Esophagus (tissue), 2 donors: ENCODE data around the gene JPH4. TPM values are rescaled to one million over a fixed set of nuclear protein-coding genes. Genes with fewer than 3 reads are reported as not detected.
"Not testable (repeated sequence)": the region's sequence is repeated elsewhere in the genome, so short reads cannot be mapped to it uniquely, and the experiment has no call there.

ENCODE experiments used
- H3K27ac ChIP-seq, 2 donors: one replicate each; pipeline ENCODE4 v1.5.1; 2013; ENCODE audit warnings: low read depth in 2 of 2, mild to moderate bottlenecking in 2 of 2, inconsistent platforms in 1 of 2, low read length in 1 of 2, moderate library complexity in 1 of 2
- H3K27me3 ChIP-seq, 2 donors: one replicate each; pipeline ENCODE4 v1.6.1; 2013; ENCODE audit warnings: low read length in 2 of 2, control low read depth in 1 of 2, mild to moderate bottlenecking in 1 of 2; ENCODE audit not compliant: insufficient read depth in 2 of 2, control insufficient read depth in 1 of 2
- H3K36me3 ChIP-seq, 2 donors: one replicate each; pipeline ENCODE4 v1.6.1; 2013; ENCODE audit warnings: low read length in 1 of 2; ENCODE audit not compliant: control insufficient read depth in 2 of 2, insufficient read depth in 2 of 2
- H3K4me1 ChIP-seq, 2 donors: one replicate each; pipeline ENCODE4 v1.6.1; 2013; ENCODE audit warnings: low read length in 1 of 2; ENCODE audit not compliant: control insufficient read depth in 2 of 2, insufficient read depth in 2 of 2
- H3K4me3 ChIP-seq, 2 donors: one replicate each; pipeline ENCODE4 v1.5.1; 2013; ENCODE audit warnings: low read length in 2 of 2, mild to moderate bottlenecking in 2 of 2, low read depth in 1 of 2, moderate library complexity in 1 of 2
- H3K9me3 ChIP-seq, 2 donors: one replicate each; pipeline ENCODE4 v1.6.1; 2013; ENCODE audit warnings: mild to moderate bottlenecking in 2 of 2, low read depth in 1 of 2, low read length in 1 of 2, moderate library complexity in 1 of 2; ENCODE audit not compliant: control insufficient read depth in 2 of 2, insufficient read depth in 1 of 2
- WGBS, 2 donors: extraction: QIAGEN DNeasy Blood & Tissue Kit; methylation state at CpG; one replicate each; pipeline ENCODE4 v1.1.7; 2013; 5-methylcytosine and 5-hydroxymethylcytosine counted together
- polyA plus RNA-seq, 2 donors: library from polyadenylated mRNA; stranded (reverse); fragments of 200-250 nt; gene quantifications; one replicate each; pipeline ENCODE4 v1.2.3, GENCODE V29; 2013
- donor health status: healthy with polysubstance abuse.
- donor health status: Bipolar disorder and iron deficiency.

JPH4 gene
- polyA plus RNA-seq, 2 donors: 0.04 to 0.15 TPM

DNA sequence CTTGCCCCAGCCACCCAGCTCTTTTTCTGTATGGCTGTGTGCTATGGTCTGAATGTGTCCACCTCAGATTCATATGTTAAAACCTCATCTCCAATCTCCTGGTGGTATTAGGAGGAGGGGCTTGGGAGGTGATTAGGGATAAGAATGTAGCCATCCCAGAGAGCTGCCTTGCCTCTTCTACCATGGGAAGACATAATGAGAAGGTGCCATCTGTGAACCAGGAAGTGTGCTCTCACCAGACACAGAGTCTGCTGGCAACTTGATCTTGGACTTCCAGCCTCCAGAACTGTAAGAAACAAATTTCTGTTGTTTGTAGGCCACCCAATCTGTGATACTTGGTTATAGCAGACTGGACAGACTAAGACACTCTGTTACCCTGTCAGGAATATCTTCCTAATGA is 22.8 kb upstream of the JPH4 start:
- Histone ChIP-seq H3K36me3 (no peaks in the 10 kb centered on the region), H3K27ac (no peak overlapping the region), H3K4me1 (no peaks in the 10 kb centered on the region), H3K27me3 (no peaks in the 10 kb centered on the region), H3K4me3 (no peak overlapping the region), H3K9me3 (no peaks in the 10 kb centered on the region)

DNA sequence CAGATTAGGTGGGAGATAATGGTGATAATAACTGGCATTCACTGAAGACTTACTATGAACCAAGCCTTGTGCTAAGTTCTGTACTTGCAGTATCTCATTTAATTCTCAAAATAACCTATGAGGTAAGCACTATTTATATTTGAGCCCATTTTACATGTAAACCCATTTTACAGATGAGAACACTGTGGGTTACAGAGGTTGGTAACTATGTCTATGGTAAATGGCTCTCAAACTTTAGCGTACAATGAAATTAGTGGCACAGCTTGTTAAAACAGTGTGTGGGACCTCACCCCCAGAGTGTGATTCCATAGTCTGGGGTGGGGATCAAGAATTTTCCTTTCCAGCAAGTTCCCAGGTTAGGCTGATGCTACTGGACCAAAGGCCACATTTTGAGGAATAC is 22.2 kb upstream of the JPH4 start:
- H3K36me3 ChIP-seq: no peaks in the 10 kb centered on the region
- no peaks in the 10 kb centered on the region for H3K27me3 ChIP-seq
- H3K27ac ChIP-seq: no peak overlapping the region
- H3K4me3 ChIP-seq: no peak overlapping the region
- H3K9me3 ChIP-seq: no peaks in the 10 kb centered on the region
- H3K4me1 ChIP-seq: no peaks in the 10 kb centered on the region
- WGBS, 2 donors: 95 to 97% methylated on average over 1 of the region's 1 CpG

DNA sequence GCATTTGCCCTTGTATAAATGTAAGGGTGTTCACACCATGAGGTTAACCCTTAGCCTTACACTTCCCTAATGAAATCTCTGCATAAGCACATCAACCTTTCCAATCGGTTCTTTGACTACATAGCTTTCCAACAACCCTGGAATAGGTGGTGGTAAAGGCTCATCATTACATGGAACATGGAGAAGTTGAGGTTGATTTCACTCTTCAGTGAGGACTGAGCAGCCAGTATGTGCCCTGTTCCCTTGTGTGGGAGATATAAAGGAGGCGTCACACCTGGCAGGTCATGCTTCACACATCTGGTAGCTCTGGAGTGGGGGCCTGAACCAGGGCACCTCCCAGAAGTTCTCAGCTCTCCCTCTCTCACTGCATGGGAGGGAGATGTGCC is 21.7 kb upstream of the JPH4 start:
- no peaks in the 10 kb centered on the region for H3K27me3 ChIP-seq
- WGBS, 2 donors: 36 to 90% methylated on average over 2 of the region's 2 CpGs

DNA sequence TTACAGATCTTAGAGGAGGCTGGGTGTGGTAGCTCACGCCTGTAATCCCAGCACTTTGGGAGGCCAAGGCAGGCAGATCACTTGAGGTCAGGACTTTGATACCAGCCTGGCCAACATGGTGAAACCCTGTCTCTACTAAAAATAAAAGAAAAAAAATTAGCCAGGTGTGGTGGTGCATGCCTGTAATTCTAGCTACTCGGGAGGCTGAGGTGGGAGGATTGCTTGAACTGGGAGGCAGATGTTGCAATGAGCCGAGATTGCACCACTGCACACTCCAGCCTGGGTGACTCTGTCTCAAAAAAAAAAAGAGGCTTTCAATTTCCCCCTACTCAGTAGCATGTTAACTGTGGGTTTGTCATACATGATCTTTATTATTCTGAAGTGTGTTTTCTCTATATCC is 15.6 kb upstream of the JPH4 start:
- not testable (repeated sequence) for H3K4me3 ChIP-seq, H3K36me3 ChIP-seq, H3K4me1 ChIP-seq, H3K27ac ChIP-seq, H3K9me3 ChIP-seq, H3K27me3 ChIP-seq
- 85 to 90% methylated on average over 3 of the region's 3 CpGs for WGBS, 2 donors

More for the DNA sequence above, 21.7 kb upstream of the JPH4 start:
- Histone ChIP-seq H3K4me1 (no peaks in the 10 kb centered on the region), H3K9me3 (no peaks in the 10 kb centered on the region), H3K27ac (no peak overlapping the region), H3K4me3 (no peak overlapping the region), H3K36me3 (no peaks in the 10 kb centered on the region)

DNA sequence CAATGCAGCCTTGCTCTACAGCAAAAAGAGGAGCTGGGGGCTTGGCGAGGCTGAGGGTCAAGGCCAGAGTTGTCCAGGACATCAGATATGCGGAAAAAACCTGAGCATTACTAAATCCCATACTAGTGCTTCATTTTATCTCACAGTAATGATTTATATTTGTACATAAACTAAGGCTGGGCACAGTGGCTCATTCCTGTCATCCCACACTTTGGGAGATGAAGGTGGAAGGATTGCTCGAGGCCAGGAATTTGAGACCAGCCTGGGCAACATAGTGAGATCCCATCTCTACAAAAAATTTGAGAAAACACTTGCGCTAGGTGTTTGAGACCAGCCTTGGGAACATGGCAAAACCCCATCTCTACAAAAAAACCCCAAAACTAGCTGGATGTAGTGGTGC is 11.6 kb upstream of the JPH4 start:
- Histone ChIP-seq H3K9me3 (no peaks in the 10 kb centered on the region), H3K27me3 (no peaks in the 10 kb centered on the region), H3K27ac (no peak overlapping the region), H3K4me1 (no peaks in the 10 kb centered on the region), H3K36me3 (no peaks in the 10 kb centered on the region), H3K4me3 (no peak overlapping the region)
- WGBS, 2 donors: 93 to 94% methylated on average over 4 of the region's 4 CpGs

DNA sequence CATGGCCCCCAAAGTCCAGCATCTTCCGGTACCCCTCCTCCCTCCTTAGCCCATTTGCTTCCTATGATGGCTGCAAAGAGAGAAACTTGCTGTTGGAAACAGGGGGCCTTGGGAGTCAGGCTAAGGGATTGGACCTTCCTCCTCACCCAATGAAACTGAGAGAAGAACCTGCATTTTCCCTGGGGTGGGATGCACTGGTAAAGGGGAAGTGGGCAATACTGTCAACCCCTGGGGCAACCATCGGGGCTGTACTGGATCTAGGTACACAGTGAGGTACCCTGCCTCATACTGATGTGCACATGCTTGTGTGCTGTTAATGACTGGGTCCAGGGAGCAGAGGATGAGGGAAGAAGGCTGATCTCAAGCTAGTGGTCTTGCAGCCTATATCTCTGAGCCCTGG is 11.0 kb upstream of the JPH4 start:
- Histone ChIP-seq H3K9me3 (no peaks in the 10 kb centered on the region), H3K27ac (no peak overlapping the region), H3K4me1 (no peaks in the 10 kb centered on the region), H3K36me3 (no peaks in the 10 kb centered on the region), H3K27me3 (no peaks in the 10 kb centered on the region), H3K4me3 (no peak overlapping the region)
- WGBS, 2 donors: 83 to 88% methylated on average over 2 of the region's 2 CpGs

DNA sequence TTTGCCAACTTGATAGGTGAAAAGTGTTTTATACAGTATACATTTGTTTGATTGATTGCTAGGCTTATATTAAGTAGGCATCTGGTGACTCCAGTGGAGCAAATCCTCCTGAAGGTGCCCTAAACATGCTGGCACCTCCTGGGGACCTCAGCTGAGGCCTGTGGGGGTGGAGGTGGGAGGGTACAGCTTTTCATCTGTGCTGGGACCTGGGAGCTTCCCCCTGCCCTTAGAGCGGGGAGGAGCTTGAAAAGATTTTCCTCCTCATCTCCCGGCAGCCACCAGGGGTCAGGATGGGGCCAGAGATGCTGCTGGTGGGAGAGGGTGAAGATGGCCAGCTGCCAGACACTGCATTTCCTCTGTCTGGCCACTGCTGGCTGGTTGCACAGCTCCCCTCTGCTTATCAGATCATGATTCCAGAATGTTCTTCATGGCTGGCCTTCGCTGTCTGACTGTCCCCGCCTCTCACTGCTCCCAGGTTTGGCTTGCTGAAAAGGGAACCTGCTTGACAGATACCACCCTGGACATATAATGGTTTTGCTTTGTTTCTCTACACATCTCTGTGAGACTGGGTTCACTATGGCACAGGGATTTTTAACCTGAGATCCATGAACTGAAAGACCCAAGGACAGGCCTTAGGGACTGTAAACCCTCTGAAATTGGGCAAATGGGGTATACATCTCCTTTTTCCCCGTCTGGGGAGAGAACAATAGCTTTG is 10.5 kb upstream of the JPH4 start:
- Histone ChIP-seq H3K36me3 (no peaks in the 10 kb centered on the region), H3K4me3 (no peak overlapping the region), H3K27ac (no peak overlapping the region), H3K9me3 (no peaks in the 10 kb centered on the region), H3K27me3 (no peaks in the 10 kb centered on the region), H3K4me1 (no peaks in the 10 kb centered on the region)
- 27 to 30% methylated on average over 5 of the region's 5 CpGs for WGBS, 2 donors

DNA sequence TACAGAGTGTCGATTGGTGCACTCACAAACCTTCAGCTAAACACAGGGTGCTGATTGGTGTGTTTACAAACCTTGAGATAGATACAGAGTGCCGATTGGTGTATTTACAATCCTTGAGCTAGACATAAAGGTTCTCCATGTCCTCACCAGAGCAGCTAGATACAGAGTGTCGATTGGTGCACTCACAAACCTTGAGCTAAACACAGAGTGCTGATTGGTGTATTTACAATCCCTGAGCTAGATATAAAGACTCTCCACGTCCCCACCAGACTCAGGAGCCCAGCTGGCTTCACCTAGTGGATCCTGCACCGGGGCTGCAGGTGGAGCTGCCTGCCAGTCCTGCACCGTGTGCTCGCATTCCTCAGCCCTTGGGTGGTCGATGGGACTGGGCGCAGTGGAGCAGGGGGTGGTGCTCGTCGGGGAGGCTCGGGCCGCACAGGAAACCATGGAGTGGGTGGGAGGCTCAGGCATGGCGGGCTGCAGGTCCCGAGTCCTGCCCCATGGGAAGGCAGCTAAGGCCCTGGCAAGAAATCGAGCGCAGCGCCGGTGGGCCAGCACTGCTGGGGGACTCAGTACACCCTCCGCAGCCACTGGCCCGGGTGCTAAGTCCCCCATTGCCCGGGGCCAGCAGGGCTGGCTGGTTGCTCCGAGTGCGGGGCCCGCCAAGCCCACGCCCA is 6.1 kb upstream of the JPH4 start:
- not testable (repeated sequence) for H3K9me3 ChIP-seq, H3K36me3 ChIP-seq, H3K27me3 ChIP-seq, H3K4me1 ChIP-seq, H3K27ac ChIP-seq, H3K4me3 ChIP-seq
- WGBS, 2 donors: 89 to 92% methylated on average over 19 to 25 of the region's 26 CpGs

DNA sequence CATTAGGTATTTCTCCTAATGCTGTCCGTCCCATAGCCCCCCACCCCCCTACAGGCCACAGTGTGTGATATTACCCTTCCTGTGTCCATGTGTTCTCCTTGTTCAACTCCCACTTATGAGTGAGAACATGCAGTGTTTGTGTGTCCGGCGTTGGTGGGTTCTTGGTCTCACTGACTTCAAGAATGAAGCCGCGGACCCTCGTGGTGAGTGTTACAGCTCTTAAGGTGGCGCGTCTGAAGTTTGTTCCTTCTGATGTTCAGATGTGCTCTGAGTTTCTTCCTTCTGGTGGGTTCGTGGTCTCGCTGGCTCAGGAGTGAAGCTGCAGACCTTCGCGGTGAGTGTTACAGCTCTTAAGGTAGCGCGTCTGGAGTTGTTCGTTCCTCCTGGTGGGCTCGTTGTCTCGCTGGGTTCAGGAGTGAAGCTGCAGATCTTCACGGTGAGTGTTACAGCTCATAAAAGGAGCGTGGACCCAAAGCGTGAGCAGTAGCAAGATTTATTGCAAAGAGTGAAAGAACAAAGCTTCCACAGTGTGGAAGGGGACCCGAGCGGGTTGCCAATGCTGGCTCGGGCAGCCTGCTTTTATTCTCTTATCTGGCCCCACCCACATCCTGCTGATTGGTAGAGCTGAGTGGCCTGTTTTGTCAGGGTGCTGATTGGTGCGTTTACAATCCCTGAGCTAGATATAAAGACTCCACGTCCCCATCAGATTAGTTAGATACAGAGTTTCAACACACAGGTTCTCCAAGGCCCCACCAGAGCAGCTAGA is 5.4 kb upstream of the JPH4 start:
- H3K36me3 ChIP-seq, H3K9me3 ChIP-seq, H3K4me1 ChIP-seq, H3K27ac ChIP-seq, H3K27me3 ChIP-seq, H3K4me3 ChIP-seq: not testable (repeated sequence)
- WGBS, 2 donors: 85 to 86% methylated on average over 24 to 25 of the region's 25 CpGs
